SU-DHL-6 (cell line): ENCODE data around the gene UGT1A4.

Source experiments
- CTCF ChIP-seq: fragments of 200-600 bp; sonication (generic); IDR thresholded peaks from one replicate; pipeline ENCODE4 v1.5.1; 2017; ENCODE audit warnings: antibody characterized with exemption, mild to moderate bottlenecking, low read length, moderate library complexity; ENCODE audit not compliant: insufficient read depth, poor library complexity, severe bottlenecking
- EZH2phosphoT487 ChIP-seq: fragments of 200-600 bp; sonication (generic), shearing (Covaris generic); conservative IDR thresholded peaks from 2 replicates; pipeline ENCODE4 v1.6.1; 2018; ENCODE audit warnings: mild to moderate bottlenecking, antibody characterized with exemption, low read length, moderate library complexity, mixed read lengths

GRCh38 chr2:233700028-233700635 lies 18.4 kb upstream of the UGT1A4 start:
- TF ChIP-seq CTCF = no peak
- no peak for TF ChIP-seq EZH2phosphoT487
